GM21381 (cell line): ENCODE data around the gene NEU1.
"Not testable (repeated sequence)": the region's sequence is repeated elsewhere in the genome, so short reads cannot be mapped to it uniquely, and the experiment has no call there.

Source experiments
- ATAC-seq: cut with Tn5 transposase; IDR thresholded peaks from one replicate; pipeline ENCODE4 v1.9.1; 2021; ENCODE audit warnings: mild to moderate bottlenecking, moderate library complexity; ENCODE audit not compliant: unreplicated experiment

The NEU1 gene

GRCh38 chr6:31847276-31847978 lies 15.2 kb downstream of the NEU1 start:
- no peak for ATAC-seq

GRCh38 chr6:31844507-31844906 lies 18.1 kb downstream of the NEU1 start:
- no peak for ATAC-seq

GRCh38 chr6:31842053-31842452 lies 20.6 kb downstream of the NEU1 start:
- no peak for ATAC-seq

- ATAC-seq = not testable (repeated sequence)
These were observed 22.9 kb downstream of the NEU1 start for GRCh38 chr6:31839779-31840126.

- ATAC-seq = no peak
These were observed 23.7 kb downstream of the NEU1 start for GRCh38 chr6:31838968-31839367.

- not testable (repeated sequence) for ATAC-seq
These were observed 24.5 kb downstream of the NEU1 start for GRCh38 chr6:31838114-31838553.

- no peak for ATAC-seq
These were observed 25.1 kb downstream of the NEU1 start for GRCh38 chr6:31837369-31838113.

- no peak for ATAC-seq
These were observed 25.9 kb downstream of the NEU1 start for GRCh38 chr6:31836474-31837368.

GRCh38 chr6:31836047-31836473 lies 26.6 kb downstream of the NEU1 start:
- no peak for ATAC-seq

GRCh38 chr6:31834367-31835250 lies 28.0 kb downstream of the NEU1 start:
- peak; percentile 42 for ATAC-seq

GRCh38 chr6:31831350-31832215 lies 31.0 kb downstream of the NEU1 start:
- ATAC-seq = no peak

GRCh38 chr6:31830886-31831335 lies 31.7 kb downstream of the NEU1 start:
- ATAC-seq = no peak

- no peak for ATAC-seq
These were observed 32.9 kb downstream of the NEU1 start for GRCh38 chr6:31829633-31830283.

GRCh38 chr6:31827286-31828079 lies 35.1 kb downstream of the NEU1 start, which contains the start of gene HSPA1B:
Gene HSPA1B, plus strand, starts transcription at chr6:31827738. Its CDS starts 213 bp downstream, at chr6:31827951.
- peak; percentile 49 for ATAC-seq

- peak; percentile 7 for ATAC-seq
These were observed 35.8 kb downstream of the NEU1 start for GRCh38 chr6:31826793-31827285.

- no peak for ATAC-seq
These were observed 37.1 kb downstream of the NEU1 start for GRCh38 chr6:31825553-31825952.

- not testable (repeated sequence) for ATAC-seq
These were observed 38.9 kb downstream of the NEU1 start for GRCh38 chr6:31823592-31824196.
